Measurements from ENCODE around the gene AP5Z1. TPM values are rescaled to one million over a fixed set of nuclear protein-coding genes. Genes with fewer than 3 reads are reported as not detected.

Gene AP5Z1
- total and polyA plus RNA-seq, 2 donors (not counting 1 experiment from before 2014, with no cell fraction given), result 99.7 to 113 TPM

DNA sequence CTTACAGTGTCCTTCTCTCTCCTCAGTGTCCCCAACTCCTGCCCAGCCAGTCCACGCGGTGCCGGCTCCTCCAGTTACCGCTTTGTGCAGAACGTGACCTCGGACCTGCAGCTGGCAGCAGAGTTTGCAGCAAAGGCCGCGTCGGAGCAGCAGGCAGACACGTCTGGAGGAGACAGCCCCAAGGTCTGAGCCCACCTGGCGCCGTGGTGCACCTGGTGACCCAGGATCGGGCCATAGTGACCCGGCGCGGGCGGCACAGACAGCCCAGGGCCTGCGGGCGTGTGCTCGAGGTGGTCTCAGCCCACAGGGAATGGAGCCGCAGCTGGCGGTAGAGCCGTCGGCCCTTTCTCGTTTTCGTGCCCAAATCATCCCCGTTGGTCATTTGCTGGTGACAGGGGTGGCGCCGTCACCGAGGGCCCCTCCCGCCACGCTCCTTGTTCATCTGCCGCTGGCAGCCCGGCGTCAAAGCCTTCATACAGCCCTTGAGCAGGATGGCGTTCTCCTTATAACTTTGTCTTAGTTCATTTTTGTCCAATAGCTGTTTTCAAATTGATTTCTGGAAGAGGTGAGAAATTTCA, 20.9 kb upstream of the AP5Z1 start:
- peaks cover 75% of the 10 kb centered on the region for H3K79me2 ChIP-seq (ENCODE audit: control insufficient read depth, insufficient read depth, low read length)
- 96% methylated on average over 31 of the region's 36 CpGs for WGBS (ENCODE audit: insufficient coverage)
- intact Hi-C loops (cut with micrococcal nuclease), result loop anchor here (5.0 kb wide), 1 partner anchor 72 kb away; the partner anchor contains the start of gene FOXK1

DNA sequence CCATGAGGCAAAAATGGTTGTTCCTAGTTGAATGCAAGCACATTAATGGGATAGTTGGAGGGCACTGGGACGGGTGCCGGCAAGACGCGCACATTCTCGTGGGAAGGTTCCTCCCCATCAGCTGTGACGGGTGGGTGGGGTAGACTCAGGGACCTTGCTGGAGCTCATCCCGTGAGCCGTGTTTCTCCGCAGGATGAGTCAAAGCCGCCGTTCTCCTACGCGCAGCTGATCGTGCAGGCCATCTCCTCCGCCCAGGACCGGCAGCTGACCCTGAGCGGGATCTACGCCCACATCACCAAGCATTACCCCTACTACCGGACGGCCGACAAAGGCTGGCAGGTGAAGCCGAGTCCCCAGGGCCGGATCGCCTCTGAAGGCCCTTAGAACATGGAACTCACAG, 20.4 kb upstream of the AP5Z1 start:
- Mint-ChIP-seq H3K9me3 (ENCODE audit: insufficient read depth) (no peaks in the 10 kb centered on the region), H3K27ac (no peak overlapping the region), H3K27me3 (no peaks in the 10 kb centered on the region), H3K4me1 (peaks cover 12% of the 10 kb centered on the region), H3K4me3 (no peak overlapping the region)
- Histone ChIP-seq H3K9ac (ENCODE audit: low read length) (no peak overlapping the region), H4K20me1 (ENCODE audit: control insufficient read depth, insufficient read depth, low read length, poor library complexity, severe bottlenecking) (peaks cover 43% of the 10 kb centered on the region), H3K27me3 (replicated peaks in 1 of 4; ENCODE audit: control extremely low read depth in 1 of 4, control insufficient read depth in 3 of 4, insufficient read depth in 4 of 4, low read length in 3 of 4) (no peaks in the 10 kb centered on the region), H3K4me1 (ENCODE audit: control insufficient read depth in 2 of 2, insufficient read depth in 2 of 2, low read length in 2 of 2) (peaks cover 0 to 11% of the 10 kb centered on the region in 2 donors), H3K9me3 (ENCODE audit: control extremely low read depth in 1 of 3, control insufficient read depth in 2 of 3, insufficient read depth in 1 of 3, low read length in 2 of 3) (no peaks in the 10 kb centered on the region), H2AFZ (ENCODE audit: insufficient read depth, low read depth, low read length, poor library complexity, severe bottlenecking) (no peak overlapping the region), H3K27ac (ENCODE audit: low read length in 2 of 2) (no peak overlapping the region), H3K4me3 (ENCODE audit: control extremely low read depth in 1 of 5, extremely low read depth in 1 of 5, insufficient read depth in 1 of 5, low read depth in 2 of 5, low read length in 4 of 5) (no peak overlapping the region), H3K36me3 (replicated peaks in 1 of 2; ENCODE audit: control extremely low read depth in 1 of 2, control insufficient read depth in 1 of 2, extremely low read depth in 1 of 2, insufficient read depth in 2 of 2, low read length in 1 of 2) (peaks cover 0 to 68% of the 10 kb centered on the region in 2 experiments), H3K79me2 (ENCODE audit: control insufficient read depth, insufficient read depth, low read length) (peaks cover 70% of the 10 kb centered on the region), H3K4me2 (replicated peaks; ENCODE audit: low read depth, low read length, poor library complexity, severe bottlenecking) (no peak overlapping the region)
- no peak for ATAC-seq (ENCODE audit: low read depth)
- CTCF ChIA-PET, result interaction anchor here (0.8 to 4.1 kb wide), 11 partner anchors 9 to 235 kb away, joined by 3 to 21 read pairs (median 3); no protein-coding TSS in a partner anchor
- 99% methylated on average over 24 of the region's 24 CpGs for WGBS (ENCODE audit: insufficient coverage)
- DNase-seq, result no peak
- TF ChIP-seq, protein P1, sequence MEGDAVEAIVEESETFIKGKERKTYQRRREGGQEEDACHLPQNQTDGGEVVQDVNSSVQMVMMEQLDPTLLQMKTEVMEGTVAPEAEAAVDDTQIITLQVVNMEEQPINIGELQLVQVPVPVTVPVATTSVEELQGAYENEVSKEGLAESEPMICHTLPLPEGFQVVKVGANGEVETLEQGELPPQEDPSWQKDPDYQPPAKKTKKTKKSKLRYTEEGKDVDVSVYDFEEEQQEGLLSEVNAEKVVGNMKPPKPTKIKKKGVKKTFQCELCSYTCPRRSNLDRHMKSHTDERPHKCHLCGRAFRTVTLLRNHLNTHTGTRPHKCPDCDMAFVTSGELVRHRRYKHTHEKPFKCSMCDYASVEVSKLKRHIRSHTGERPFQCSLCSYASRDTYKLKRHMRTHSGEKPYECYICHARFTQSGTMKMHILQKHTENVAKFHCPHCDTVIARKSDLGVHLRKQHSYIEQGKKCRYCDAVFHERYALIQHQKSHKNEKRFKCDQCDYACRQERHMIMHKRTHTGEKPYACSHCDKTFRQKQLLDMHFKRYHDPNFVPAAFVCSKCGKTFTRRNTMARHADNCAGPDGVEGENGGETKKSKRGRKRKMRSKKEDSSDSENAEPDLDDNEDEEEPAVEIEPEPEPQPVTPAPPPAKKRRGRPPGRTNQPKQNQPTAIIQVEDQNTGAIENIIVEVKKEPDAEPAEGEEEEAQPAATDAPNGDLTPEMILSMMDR (IDR thresholded peaks at IDR 0.05), result no peak
- TF ChIP-seq EZH2 (IDR thresholded peaks at IDR 0.05; ENCODE audit: borderline replicate concordance, insufficient read depth, low read depth, low read length, poor library complexity, severe bottlenecking), result no peak
- intact Hi-C loops (cut with micrococcal nuclease), result no loop called here
- POLR2A ChIA-PET, result no interaction called here

More for the DNA sequence above, 20.9 kb upstream of the AP5Z1 start:
- TF ChIP-seq, protein P1 (IDR thresholded peaks at IDR 0.05), result no peak
- TF ChIP-seq EZH2 (IDR thresholded peaks at IDR 0.05; ENCODE audit: borderline replicate concordance, insufficient read depth, low read depth, low read length, poor library complexity, severe bottlenecking), result no peak
- Histone ChIP-seq H2AFZ (ENCODE audit: insufficient read depth, low read depth, low read length, poor library complexity, severe bottlenecking) (no peak overlapping the region), H3K4me3 (ENCODE audit: control extremely low read depth in 1 of 5, extremely low read depth in 1 of 5, insufficient read depth in 1 of 5, low read depth in 2 of 5, low read length in 4 of 5) (no peak overlapping the region), H3K27ac (ENCODE audit: low read length in 2 of 2) (no peak overlapping the region), H3K4me1 (ENCODE audit: control insufficient read depth in 2 of 2, insufficient read depth in 2 of 2, low read length in 2 of 2) (peaks cover 0 to 11% of the 10 kb centered on the region in 2 donors), H3K27me3 (replicated peaks in 1 of 4; ENCODE audit: control extremely low read depth in 1 of 4, control insufficient read depth in 3 of 4, insufficient read depth in 4 of 4, low read length in 3 of 4) (no peaks in the 10 kb centered on the region), H3K36me3 (replicated peaks in 1 of 2; ENCODE audit: control extremely low read depth in 1 of 2, control insufficient read depth in 1 of 2, extremely low read depth in 1 of 2, insufficient read depth in 2 of 2, low read length in 1 of 2) (peaks cover 0 to 63% of the 10 kb centered on the region in 2 experiments), H3K9ac (ENCODE audit: low read length) (no peak overlapping the region), H3K9me3 (ENCODE audit: control extremely low read depth in 1 of 3, control insufficient read depth in 2 of 3, insufficient read depth in 1 of 3, low read length in 2 of 3) (no peaks in the 10 kb centered on the region), H3K4me2 (replicated peaks; ENCODE audit: low read depth, low read length, poor library complexity, severe bottlenecking) (no peak overlapping the region), H4K20me1 (ENCODE audit: control insufficient read depth, insufficient read depth, low read length, poor library complexity, severe bottlenecking) (peaks cover 44% of the 10 kb centered on the region)
- Mint-ChIP-seq H3K4me3 (no peak overlapping the region), H3K4me1 (peaks cover 12% of the 10 kb centered on the region), H3K27me3 (no peaks in the 10 kb centered on the region), H3K27ac (no peak overlapping the region), H3K9me3 (ENCODE audit: insufficient read depth) (no peaks in the 10 kb centered on the region)
- ATAC-seq (ENCODE audit: low read depth), result no peak
- ChIA-PET CTCF (interaction anchor here (0.7 to 4.1 kb wide), 13 partner anchors 8 to 234 kb away, joined by 3 to 21 read pairs (median 4); no protein-coding TSS in a partner anchor), POLR2A (no interaction called here)
- DNase-seq, result no peak

All from B cell (primary cell).